Ureter (tissue), 1 donor: ENCODE measurements around the gene ZNF329. TPM values are rescaled to one million over a fixed set of nuclear protein-coding genes. Genes with fewer than 3 reads are reported as not detected.
"Not testable (repeated sequence)": the region's sequence is repeated elsewhere in the genome, so short reads cannot be mapped to it uniquely, and the experiment has no call there.

ENCODE experiments used
- DNase-seq: peaks from one replicate; pipeline ENCODE4 v3.0.0-alpha.2; 2020; ENCODE audit warnings: low spot score
- total RNA-seq: library from RNA; stranded (reverse); gene quantifications from one replicate; pipeline ENCODE4 v1.2.4, GENCODE V29; 2023
- donor health status: DM: yes; HTN: yes; CAD: no.

Gene ZNF329
- total RNA-seq: 14.8 TPM

DNA sequence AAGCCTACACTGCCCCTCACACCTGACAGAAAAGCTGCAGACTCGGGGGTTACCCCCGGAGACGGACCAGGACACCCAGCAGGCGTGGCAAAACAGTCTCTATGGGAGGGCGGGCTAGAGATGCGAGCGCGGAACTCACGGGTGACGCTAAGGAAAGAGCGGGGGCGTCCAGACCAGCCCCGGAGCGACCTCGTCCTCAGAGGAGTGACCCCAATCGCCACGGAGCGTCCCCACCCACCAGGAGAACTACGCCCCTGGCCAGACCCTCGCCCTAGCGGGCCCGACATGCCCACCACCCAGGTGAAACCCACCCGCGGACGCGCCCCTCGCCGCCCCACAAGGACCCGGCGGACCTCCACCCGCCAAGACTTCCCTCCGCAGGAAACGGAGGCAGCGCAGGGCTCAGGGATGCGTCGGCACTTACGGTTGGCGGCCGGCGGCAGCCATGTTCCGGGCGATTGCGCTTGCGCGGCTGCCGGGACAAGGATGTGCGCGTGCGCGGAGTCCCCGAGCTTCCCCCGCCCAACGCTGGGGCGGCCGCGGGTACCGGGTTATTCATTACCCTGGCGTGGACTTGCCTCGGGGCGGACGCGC lies at the start of gene ZNF329:
TSS of gene ZNF329 (minus strand) at position 462 of the 594 bp plus-strand sequence. CDS start 21,286 bp downstream, outside the sequence.
- DNase-seq: peak; percentile 88

DNA sequence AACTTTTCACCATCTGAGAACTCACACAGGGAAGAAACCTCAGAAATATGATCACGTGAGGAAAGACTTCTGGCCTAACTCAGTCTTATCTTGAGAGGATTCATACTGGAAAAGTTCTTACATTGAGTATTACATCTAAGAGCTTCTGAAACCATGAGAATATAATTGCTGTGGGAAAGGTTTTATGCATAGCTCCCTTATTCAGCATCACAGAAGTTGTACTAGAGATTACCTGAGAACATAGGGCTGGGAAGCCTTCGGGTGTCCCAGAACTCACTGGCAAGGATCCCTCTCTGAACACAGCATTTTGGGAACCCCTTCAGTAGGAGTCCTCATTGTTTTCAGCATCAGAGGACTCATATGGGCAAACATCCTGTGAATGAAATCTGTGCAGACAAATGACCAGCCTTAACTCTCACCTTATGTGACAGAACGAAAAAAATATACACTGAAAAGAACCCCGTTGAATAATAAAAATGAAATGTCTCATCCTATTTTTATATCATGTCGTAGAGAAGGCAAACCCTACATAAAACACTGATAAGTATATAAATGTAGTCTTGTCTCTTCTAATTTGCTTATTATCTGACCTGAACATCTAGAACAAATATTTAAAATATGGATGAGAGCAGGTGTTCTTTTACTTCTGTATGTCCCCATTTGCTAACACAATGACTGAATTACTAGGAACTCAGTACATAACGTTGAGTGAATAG lies 46.5 kb upstream of the ZNF329 start:
- DNase-seq: no peak

DNA sequence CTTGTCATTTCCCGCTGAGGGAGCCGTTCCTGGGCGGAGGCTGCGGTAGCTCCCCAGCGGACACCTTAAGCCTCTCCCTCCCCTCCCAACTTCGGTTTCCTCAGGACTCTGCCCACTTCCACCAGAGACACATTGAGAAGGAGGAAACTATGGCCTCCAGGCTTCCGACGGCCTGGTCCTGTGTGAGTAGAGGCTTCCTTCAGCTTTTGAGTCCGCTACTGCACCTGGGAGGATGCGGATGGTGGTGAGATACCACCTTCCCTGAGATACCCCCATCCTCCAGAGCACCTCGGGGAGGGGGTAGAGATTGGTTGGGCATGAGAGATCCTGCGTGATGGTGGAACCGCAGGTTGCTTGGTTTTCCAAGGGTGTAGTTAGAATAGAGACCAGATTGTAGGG lies 33.2 kb upstream of the ZNF329 start:
- DNase-seq: no peak

DNA sequence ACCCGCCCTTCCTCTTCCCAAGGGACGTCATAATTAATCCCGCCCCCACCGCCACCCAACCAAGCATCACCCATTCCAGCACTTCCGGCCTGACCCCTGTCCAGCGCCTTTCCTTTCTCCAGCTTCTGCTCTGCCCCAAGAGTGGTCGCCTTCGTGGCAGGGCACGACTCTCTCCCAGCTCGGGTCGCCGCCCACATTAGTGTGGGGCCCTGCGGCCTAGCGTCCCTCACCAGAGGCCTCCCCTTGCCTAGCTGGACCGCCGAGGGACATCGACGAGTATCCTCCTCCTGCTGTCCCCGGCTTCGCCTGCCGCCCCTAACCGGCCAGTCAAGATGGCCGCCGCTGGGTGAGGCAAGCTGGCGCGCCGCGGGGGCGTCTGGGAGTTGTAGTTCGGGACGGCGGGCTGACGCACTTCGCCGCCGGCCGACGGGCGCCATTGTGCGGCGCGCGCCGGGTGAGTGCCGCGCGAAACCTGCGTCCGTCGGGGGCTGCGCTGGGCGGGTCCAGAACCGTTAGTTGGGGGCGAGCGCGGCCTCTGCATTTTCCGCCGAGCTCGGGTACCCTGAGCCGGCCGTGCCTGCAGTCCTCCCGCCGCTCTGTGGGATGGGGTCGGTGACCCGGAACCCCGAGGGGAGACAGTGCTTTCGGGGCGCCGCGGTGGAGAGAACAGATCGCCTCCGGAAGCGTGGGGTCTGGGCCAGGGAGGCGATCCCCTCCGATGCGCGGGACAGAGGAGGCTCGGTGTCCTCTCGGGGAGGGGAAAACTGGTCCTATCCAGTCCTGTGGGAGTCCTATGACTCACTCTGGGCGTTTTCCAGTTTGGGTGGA lies 32.6 kb upstream of the ZNF329 start, which contains the start of gene ZNF274:
TSS of gene ZNF274 (plus strand) at position 73 of the 828 bp plus-strand sequence. CDS start 905 bp downstream, outside the sequence.
- peak; percentile 96 for DNase-seq

DNA sequence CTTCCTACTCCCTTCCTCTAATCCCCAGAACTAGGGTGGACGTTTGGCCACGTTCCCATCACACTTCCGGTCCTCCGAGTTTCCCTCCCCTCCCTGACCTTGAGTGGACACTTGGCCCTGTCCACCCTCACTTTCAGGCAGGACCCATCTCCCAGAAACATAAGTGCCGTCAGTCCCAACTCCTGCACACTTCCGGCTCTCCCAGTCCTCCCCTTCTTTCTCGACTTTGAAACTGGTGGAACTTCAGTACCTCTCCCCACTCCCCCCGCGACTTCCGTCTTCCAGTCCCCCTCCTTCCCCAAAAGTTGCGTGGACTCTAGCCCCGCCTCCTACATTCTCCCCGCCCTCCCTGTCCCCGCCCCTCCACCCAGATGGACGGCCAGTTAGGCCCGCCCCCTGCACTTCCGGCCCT lies 32.0 kb upstream of the ZNF329 start:
- DNase-seq: no peak

DNA sequence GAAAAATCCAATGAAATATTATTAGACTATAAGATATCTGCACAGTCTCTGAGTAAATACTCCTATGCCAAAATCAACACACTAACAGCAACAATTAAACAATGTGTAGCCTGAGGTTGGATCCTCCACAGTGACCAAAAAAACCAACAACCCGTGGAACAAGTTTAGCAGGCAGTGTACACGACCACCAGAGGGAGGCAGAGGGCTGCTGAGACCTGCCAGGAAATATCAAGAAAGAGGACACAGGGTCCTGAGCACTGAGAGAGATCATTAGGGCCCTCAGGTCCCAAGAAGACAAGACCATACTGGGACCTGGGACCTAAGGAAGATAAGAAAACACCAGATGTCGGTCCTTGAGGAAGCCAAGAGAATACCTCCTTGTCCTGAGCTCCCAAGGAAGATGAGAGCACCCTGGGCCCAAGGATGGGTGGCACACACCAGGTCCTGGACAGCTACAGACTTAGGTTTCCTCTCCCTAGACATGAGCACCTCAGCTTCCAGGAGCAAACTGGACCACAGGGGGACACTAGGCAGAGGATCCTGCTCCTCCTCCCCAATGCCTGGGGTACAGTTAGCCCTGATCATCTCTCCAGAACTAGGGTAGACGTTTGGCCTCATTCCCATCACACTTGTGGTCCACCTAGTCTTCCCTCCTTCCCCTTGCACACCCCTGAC lies 31.4 kb upstream of the ZNF329 start:
- peak; percentile 49 for DNase-seq

DNA sequence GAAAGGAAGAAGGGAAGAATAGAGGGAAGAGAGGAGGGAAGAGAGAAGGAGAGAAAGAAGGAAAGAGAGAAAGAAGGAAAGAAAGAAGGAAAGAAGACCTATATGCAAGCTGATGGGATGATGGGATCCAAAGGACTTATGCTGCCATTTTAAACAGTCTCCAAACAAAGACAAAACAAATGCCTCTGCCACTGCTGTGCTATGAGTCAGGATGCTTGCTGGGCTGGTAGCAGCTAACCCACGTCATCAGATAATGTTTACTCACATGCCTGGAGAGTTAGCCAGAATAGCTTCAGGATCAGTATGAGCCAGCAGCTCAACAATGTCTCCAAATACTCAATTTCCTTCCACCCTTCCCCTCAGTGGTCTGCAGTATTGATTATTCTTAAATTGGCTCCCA lies 20.3 kb upstream of the ZNF329 start:
- no peak for DNase-seq

DNA sequence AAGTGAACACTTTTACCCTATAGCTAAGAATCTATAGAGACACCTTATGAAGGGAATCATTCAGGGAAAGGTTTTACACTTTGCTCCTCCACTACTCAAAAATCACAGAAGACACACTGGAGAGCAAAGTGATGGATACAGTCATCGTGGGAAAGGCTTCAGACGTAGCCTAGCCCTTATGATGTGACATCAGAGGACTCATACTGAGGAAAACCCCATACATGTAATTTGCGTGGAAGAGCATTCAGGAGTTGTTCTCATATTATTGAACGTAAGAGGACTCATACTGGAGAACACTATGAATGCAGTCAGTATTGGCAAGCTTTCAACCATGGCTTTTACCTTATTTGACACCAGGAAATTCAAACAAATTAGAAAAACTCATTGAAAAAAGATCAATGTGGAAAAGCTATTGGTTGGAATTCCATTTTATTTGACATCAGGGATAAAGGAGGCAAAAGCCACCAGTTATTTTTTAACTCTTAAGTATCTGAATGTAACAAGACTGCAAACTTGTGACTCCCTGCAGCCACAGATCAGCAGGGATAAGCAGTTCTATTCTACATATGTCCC lies 16.2 kb upstream of the ZNF329 start:
- DNase-seq: no peak

DNA sequence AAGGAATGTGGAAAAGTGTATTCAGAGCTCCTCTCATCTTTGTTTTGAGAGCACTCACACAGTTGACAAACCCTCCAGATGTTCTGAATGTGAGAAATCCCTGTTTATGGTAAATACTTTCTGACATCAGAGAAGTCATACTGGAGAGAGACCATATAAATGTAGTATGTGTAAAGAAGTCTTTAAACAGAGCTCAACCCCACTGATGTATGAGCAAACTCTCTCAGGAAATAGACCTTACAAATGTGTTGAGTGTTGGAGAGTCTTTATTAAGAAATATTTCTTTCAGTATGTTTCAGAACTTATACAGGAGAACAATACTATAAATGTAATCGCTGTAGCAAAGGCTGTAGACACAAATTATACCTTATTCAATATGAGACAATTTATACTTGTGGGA lies 15.7 kb upstream of the ZNF329 start:
- no peak for DNase-seq

DNA sequence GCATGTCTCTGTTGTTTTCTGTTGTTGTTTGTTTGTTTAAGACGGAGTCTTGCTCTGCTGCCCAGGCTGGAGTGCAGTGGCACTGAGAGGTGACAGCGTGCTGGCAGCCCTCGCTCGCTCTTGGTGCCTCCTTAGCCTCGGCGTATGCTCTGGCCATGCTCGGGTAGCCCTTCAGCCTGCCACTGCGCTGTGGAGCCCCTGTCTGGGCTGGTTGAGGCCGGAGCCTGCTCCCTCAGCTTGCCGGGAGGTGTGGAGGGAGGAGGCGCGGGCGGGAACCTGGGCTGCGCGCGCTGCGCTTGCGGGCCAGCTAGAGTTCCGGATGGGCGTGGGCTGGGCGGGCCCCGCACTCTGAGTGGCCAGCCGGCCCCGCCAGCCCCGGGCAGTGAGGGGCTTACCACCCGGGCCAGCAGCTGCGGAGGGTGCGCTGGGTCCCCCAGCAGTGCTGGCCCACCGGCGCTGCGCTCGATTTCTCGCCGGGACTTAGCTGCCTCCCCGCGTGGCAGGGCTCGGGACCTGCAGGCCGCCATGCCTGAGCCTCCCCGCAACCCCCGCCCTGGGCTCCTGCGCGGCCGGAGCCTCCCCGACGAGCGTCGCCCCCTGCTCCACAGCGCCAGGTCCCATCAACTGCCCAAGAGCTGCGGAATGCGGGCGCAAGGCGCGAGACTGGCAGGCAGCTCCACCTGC lies 6.6 kb upstream of the ZNF329 start:
- DNase-seq: no peak

DNA sequence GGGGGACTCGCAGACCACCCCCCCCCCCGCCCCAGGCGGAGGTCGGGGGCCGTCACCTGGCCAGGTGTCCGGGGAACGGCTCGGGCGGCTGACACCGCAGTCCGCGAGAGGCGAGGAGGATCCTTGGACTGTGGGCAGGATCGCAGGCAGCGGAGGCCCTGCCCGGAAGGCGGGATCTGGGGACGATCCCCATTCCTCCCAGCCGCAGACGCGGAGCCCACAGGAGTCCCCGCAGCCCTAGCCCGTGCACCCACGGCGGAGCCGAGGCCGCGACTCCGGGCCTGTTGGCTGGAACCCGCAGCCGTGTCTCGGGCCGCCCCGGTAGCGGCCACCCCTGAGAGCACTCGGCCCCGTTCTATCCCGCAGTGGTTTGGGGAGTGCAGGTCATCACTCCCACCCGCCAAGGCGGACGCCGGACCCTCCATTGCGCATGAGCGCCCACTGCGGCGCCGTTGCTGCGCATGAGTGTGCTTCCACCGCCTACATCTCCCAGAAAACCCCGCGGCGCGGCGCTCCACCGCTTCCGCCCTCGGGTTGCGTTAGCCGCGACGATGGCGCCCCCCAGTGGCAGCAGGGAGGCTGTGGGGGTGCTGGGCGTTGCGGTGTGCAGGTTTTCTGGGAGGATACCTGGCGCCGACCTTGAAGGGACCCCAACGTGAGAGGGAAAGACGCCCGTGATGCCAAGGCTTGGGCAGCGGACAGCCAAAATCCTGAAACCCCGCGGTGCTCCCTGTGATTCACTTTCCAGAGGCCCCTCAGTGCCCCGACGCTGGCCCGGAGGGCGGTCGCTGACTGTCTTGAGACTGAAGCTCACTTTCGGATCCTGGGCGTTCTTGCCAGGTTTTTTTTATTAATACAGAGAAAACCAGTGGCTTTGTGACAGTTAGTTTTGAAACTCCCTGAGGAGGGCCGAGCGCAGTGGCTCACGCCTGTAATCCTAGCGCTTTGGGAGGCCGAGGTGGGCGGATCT lies 4.4 kb upstream of the ZNF329 start:
- DNase-seq: peak; percentile 97

DNA sequence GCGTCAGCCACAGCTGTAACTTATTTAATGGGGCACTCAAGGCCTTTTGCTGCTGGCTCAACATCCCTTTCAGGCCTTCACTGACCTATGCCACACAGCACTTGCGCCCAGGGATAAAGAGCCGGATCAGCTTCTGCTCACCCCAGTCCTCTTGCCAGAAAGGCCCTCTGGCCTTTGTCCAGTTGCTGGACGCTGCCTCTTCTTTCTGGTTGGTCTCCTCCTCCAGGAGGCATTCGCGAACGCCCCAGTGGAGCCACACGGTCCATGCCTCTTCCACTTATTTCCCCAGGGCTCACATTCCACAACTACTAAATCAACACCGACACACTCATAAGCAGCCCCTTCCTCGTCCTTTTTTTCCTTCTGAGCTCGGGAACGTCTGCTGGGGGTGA lies 3.7 kb upstream of the ZNF329 start:
- DNase-seq: peak; percentile 58

DNA sequence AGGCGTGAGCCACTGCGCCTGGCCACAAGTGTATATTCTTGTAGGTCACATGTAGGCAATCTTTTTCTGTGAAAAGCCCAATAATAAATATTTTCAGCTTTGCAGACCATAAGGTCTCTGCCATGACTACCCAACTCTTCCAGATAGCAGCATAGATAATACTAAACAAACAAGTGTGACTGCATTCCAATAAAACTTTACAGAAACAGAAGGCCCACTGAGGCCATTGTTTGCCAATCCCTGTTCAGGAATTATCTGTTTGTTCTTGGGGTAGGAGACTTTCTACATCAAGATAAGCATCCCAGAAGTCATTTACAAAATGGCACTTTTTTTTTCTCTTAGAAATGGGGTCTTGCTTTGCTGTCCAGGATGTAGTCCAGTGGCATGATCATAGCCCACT lies 2.8 kb upstream of the ZNF329 start:
- no peak for DNase-seq

DNA sequence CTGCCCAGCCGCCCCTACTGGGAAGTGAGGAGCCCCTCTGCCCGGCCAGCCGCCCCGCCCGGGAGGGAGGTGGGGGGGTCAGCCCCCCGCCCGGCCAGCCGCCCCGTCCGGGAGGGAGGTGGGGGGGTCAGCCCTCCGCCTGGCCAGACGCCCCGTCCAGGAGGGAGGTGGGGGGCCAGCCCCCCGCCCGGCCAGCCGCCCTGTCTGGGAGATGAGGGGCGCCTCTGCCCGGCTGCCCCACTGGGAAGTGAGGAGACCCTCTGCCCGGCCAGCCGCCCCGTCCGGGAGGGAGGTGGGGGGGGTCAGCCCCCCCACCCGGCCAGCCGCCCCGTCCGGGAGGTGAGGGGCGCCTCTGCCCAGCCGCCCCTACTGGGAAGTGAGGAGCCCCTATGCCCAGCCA lies 3.1 kb downstream of the ZNF329 start:
- not testable (repeated sequence) for DNase-seq

DNA sequence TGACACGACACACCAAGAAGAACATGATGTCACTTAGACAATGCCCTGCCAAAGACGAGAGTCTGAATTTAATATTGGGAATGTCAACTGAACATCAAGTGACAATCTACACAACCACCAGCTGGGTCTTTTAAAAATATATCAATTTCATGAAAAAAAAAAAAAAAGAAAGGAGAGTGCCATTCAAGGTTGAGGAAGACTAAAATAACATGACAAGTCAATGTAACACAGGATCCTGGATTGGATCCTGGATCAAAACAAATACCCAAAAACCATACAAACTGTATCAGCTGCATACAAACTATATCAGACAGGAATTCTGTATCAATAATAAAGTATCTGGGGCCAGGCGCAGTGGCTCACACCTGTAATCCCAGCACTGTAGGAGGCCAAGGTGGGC lies 4.7 kb downstream of the ZNF329 start:
- DNase-seq: no peak

DNA sequence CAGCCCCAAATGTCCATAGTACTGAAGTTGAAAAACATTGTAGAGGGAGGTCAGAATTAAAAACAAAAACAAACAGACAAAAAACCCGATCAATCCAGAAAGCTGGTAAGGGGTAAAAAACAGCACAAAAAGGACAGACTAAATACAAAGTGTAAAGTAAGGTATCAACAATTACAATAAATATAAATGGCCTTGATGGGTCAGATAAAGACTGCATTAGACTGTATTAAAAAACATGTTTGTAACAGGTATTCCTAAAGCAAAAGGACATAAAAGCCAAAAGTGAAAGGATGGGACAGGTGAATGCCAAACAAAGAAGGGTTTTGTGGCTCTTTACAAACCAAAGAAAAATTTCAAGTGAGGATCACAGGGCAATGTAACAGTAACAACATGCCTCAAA lies 16.3 kb downstream of the ZNF329 start:
- DNase-seq: no peak

DNA sequence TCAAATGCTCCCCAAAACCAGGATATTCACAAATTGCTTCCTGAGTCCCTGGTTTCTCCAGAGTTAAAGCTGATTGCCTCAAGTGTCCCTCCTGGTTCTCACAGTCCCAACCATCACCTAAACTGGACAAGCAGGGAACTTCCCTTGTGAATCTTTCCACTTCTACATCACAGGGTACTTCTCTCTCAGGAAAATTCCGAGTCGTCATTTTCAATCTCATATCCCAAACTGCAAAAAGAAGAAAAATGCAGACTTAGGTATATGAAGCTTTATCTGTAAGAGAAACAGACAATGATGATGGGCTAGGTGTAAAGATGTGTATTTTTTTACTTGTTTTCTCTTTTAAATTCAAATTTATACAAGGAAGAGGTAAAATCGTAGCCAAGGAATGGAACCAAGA lies 21.3 kb downstream of the ZNF329 start:
- DNase-seq: no peak

DNA sequence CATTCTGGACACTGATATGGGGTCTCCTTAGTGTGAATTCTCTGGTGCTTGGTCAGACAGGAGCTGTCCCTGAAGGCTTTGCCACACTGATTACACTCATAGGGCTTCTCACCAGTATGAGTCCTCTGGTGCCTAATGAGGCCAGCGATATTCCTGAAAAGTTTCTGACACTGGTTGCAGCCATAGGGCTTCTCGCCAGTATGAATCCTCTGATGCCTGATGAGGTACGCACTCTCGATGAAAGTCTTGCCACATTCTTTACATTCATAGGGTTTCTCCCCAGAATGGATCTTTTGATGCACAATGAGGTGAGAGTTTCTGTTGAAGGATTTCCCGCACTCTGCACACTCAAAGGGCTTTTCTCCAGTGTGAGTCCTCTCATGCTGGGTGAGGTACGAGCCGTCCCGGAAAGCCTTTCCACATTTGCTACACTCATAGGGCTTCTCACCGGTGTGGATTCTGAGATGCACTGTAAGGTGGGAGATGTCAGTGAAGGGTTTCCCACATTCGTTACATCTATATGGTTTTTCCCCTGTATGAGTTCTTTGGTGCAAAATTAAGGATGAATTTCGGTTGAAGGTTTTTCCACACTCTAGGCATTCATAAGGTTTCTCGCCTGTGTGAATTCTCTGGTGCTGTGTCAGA lies 22.4 kb downstream of the ZNF329 start:
- DNase-seq: no peak

DNA sequence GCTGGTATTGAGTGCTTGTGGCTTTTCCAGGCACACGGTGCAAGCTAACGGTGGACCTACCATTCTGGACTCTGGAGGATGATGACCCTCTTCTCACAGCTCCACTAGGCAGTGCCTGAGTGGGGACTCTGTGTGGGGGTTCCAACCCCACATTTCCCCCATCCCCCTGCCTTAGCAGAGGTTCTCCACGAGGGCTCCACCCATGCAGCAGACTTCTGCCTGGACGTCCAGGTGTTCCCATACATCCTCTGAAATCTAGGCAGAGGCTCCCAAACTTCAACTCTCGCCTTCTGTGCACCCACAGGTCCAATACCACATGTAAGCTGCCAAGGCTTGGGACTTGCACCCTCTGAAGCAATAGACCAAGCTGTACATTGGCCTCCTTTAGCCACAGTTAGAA lies 27.2 kb downstream of the ZNF329 start:
- DNase-seq: no peak
